Stimulated activated CD4-positive, alpha-beta T cell treated with anti-CD3 and anti-CD28 coated beads, TNF-alpha, amount 100 ng/mL, for 4 hours (primary cell): ENCODE data around the gene GBP5.
"Not testable (repeated sequence)": the region's sequence is repeated elsewhere in the genome, so short reads cannot be mapped to it uniquely, and the experiment has no call there.

Source experiments
- DNase-seq, 3 experiments: peaks; one replicate each; pipeline ENCODE4 v3.0.0-alpha.2; 2020; ENCODE audit warnings: low read depth in 3 of 3

GBP5 gene, protein sequence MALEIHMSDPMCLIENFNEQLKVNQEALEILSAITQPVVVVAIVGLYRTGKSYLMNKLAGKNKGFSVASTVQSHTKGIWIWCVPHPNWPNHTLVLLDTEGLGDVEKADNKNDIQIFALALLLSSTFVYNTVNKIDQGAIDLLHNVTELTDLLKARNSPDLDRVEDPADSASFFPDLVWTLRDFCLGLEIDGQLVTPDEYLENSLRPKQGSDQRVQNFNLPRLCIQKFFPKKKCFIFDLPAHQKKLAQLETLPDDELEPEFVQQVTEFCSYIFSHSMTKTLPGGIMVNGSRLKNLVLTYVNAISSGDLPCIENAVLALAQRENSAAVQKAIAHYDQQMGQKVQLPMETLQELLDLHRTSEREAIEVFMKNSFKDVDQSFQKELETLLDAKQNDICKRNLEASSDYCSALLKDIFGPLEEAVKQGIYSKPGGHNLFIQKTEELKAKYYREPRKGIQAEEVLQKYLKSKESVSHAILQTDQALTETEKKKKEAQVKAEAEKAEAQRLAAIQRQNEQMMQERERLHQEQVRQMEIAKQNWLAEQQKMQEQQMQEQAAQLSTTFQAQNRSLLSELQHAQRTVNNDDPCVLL

DNA sequence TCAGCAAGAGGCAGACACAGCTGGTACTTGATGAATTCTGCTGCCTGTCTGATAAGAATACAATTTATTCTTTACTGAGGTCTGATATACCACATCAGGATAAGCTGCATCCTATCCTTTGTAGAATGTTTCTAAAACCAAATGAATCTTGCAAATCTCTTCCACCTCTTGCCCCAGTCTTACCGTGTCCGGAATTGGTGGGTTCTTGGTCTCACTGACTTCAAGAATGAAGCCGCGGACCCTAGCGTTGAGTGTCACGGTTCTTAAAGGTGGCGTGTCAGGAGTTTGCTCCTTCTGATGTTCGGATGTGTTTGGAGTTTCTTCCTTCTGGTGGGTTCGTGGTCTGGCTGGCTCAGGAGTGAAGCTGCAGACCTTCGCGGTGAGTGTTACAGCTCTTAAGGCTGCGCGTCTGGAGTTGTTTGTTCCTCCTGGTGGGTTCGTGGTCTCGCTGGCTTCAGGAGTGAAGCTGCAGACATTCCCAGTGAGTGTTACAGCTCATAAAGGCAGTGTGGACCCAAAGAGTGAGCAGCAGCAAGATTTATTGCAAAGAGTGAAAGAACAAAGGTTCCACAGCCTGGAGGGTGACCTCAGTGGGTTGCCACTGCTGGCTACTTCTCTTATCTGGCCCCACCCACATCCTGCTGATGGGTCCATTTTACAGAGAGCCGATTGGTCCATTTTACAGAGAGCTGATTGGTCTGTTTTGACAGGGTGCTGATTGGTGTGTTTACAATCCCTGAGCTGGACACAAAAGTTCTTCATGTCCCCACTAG is at the start of gene GBP5:
GBP5 (minus strand) TSS at position 592 of the 773 bp plus-strand sequence. CDS start 3,305 bp downstream, outside the sequence.
- peak in 1 of 3 experiments; percentile 51 for DNase-seq

GRCh38 chr1:89322402-89322801 is 49.7 kb upstream of the GBP5 start:
- DNase-seq = no peak

GRCh38 chr1:89312572-89312971 is 39.9 kb upstream of the GBP5 start:
- no peak for DNase-seq

DNA sequence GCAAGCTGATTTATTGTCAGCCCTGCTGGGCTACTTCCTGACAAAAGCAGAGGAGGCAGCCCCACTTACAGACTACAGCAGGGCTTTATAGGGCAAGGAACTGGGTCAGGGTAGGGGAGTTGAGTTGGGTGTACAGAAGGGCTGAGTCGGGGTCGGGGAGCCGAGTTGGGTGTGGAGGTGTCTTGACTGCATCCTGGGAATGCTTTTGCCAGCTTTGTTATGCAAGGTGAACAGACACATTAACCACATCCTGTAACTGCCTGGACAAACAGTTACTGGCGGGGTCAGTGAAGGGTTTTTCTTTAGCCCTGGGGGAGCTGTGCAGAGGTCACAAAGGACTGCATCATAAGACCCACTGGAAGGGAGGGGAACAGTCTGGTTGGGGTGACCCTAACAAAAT is 39.1 kb upstream of the GBP5 start:
- no peak for DNase-seq

GRCh38 chr1:89310976-89311375 is 38.3 kb upstream of the GBP5 start:
- DNase-seq = no peak

DNA sequence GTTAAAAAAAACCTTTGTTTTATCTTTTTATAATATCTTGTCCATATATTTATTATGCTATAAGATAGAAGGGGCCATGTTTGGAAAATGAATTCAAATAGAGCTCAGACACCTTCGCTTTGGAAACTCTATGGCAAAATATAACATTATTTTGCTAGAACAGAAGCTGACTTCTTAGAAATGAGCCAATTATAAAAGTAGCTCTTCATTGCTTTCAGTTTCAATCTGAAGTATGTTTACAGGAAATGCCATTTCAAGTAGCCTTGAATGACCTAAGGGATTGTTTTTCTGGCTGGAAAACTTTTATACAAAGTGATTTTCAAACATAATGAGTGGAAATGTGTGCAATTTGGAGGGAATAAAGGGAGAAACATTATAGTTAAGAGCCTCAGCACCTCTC is 37.8 kb upstream of the GBP5 start:
- no peak for DNase-seq

- DNase-seq = no peak
Measured at GRCh38 chr1:89309828-89310227, 37.2 kb upstream of the GBP5 start.

DNA sequence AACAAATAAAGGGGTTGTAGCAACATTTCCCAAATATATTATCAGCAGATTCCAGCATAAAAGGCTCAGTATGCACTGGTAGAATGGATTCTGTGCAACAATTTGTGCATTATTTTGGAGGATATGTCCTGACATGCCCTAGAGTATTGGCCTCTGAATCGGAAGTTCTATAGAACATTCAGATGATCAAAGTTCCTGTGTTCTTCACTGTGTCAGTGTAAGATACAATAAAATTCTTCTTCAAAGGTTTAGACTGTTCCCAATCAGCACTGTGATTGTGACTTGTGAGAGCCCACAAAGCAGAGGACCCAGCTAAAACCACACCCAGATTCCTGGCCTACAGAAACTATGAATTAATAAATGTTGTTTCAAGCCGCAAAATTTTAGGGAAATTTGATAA is 33.6 kb upstream of the GBP5 start:
- no peak for DNase-seq

GRCh38 chr1:89305493-89305892 is 32.8 kb upstream of the GBP5 start:
- no peak for DNase-seq

GRCh38 chr1:89304572-89305230 is 32.0 kb upstream of the GBP5 start:
- no peak for DNase-seq

GRCh38 chr1:89302697-89303332 is 30.2 kb upstream of the GBP5 start:
- no peak for DNase-seq

- not testable (repeated sequence) for DNase-seq
Measured at GRCh38 chr1:89299739-89300463, 27.2 kb upstream of the GBP5 start.

GRCh38 chr1:89298461-89298860 is 25.8 kb upstream of the GBP5 start:
- no peak for DNase-seq

DNA sequence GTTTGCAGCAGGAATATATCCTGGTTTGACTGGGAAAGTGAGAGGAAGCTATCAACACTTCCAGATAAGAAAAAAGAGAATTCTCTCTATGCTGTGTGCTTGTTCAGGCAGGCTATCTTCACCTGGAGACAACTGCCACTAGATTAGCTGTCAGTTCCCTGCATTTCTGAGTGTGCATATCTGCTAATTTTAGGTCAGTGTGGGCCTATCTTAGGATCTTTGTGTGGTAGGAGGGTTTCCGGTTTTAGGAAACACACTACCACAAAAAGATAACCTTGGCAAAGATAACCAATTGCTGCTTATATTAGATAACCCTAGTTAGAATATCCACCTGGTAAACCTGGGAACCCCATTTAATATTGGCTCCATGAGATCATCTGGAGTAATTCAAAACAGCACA is 22.5 kb upstream of the GBP5 start:
- no peak for DNase-seq

DNA sequence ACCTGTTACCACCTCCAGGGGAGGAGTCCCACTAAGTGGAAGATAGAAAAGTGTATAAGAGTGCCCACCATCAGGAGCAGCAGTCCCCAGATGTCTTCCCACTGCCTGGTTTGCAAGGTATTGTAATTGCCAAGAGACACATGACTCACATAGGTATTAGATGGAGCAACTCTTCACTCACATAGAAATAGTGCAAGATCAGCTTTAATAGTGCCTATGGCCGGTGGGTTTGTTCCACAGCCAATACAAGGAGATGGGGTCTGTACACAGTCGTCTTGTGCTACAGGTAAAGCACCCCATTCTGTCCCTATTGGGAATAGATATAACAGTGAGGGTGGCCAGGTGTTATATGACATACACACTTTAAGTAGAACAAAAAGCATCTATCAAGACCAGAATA is 18.6 kb upstream of the GBP5 start:
- no peak for DNase-seq

- DNase-seq = no peak
Measured at GRCh38 chr1:89288051-89288340, 15.3 kb upstream of the GBP5 start.

- DNase-seq = no peak
Measured at GRCh38 chr1:89287181-89288050, 14.8 kb upstream of the GBP5 start.

DNA sequence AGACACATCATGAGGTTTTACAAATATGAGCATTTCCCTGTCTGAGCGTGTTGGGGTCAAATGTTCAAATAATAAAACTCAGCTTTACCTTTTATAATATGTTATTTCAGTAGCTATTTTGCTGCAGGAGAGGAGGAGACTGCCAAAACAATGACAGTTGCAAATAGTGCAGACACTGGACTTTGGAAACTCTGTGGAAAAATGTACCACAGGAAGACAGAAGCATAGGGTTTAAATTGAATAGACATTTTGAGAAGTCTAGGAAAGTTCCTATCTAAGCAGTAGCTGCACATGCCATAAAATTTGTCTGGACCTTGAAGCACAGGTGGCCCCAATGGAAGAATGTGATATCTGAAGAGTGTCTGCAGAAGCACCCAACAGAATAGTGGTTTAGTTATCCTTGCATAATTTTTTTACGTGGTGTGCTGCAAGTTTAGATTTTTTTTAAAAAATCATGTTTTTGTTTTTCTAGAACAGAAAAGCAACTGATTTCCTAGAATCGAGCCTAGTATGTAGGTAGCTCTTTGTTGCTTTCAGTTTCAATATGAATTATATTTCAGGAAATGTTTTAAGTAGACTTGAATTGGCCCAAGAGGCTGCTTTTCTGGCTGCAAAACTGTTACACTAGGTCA is 14.0 kb upstream of the GBP5 start:
- no peak for DNase-seq

GRCh38 chr1:89285745-89286380 is 13.2 kb upstream of the GBP5 start:
- no peak for DNase-seq
